H7 (cell line): ENCODE results near the gene SYT2. TPM values are rescaled to one million over a fixed set of nuclear protein-coding genes. Genes with fewer than 3 reads are reported as not detected.
"Not testable (repeated sequence)": the region's sequence is repeated elsewhere in the genome, so short reads cannot be mapped to it uniquely, and the experiment has no call there.

Source experiments
- DNase-seq: peaks from one replicate; pipeline ENCODE4 v3.0.0; 2012
- H3K27me3 ChIP-seq: 2 replicates; pipeline ENCODE4 v1.6.0; 2011; ENCODE audit warnings: mild to moderate bottlenecking, low read length; ENCODE audit not compliant: control insufficient read depth, insufficient read depth
- H3K36me3 ChIP-seq: replicated peaks from 2 replicates; pipeline ENCODE4 v1.5.1; 2011; ENCODE audit warnings: low read length; ENCODE audit not compliant: control insufficient read depth, insufficient read depth
- H3K4me3 ChIP-seq: 2 replicates; pipeline ENCODE4 v1.5.1; 2011; ENCODE audit warnings: low read depth, mild to moderate bottlenecking, control low read depth, low read length, moderate library complexity; ENCODE audit not compliant: insufficient read depth
- total RNA-seq: library from RNA; depleted of rRNA; stranded (reverse); fragments of >200 nt; shearing (Covaris generic); gene quantifications from 2 replicates; pipeline ENCODE4 v1.2.3, GENCODE V29; 2014

SYT2 gene
- total RNA-seq, 1 experiment from 2014 or later: 3.6 TPM

GRCh38 chr1:202714202-202714601 is 3.9 kb upstream of the SYT2 start:
- not testable (repeated sequence) for DNase-seq
- peaks cover 22% of the 10 kb centered on the region for H3K27me3 ChIP-seq

DNA sequence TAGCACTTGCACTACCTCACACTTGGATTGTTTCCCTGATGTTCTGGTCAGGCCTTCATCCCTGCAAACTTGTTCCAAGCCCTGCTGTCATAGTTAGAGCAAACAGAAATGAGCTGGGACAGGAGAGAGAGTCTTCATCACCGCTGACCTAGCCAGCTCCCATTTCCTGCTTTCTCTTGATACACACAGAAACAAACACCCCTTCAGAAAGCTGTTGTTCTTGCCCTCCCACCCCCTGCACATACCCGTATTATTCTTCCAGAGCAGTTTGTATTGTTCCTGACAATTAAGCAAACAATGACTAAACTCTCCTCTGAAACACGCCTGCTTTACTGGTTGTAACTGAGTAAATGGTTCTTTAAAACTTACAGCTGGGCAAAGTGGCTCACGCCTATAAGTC is 2.9 kb upstream of the SYT2 start:
- Histone ChIP-seq H3K27me3 (peaks cover 31% of the 10 kb centered on the region), H3K4me3 (no peak overlapping the region), H3K36me3 (no peaks in the 10 kb centered on the region)
- peak; percentile 12 for DNase-seq

More at GRCh38 chr1:202714202-202714601, 3.9 kb upstream of the SYT2 start:
- not testable (repeated sequence) for H3K4me3 ChIP-seq, H3K36me3 ChIP-seq

GRCh38 chr1:202711949-202712635 is 1.8 kb upstream of the SYT2 start:
- peak; percentile 48 for DNase-seq
- peaks cover 31% of the 10 kb centered on the region for H3K27me3 ChIP-seq
- no peaks in the 10 kb centered on the region for H3K36me3 ChIP-seq
- H3K4me3 ChIP-seq: no peak overlapping the region

GRCh38 chr1:202709276-202710041 is 795 bp downstream of the SYT2 start:
- Histone ChIP-seq H3K27me3 (peaks cover 31% of the 10 kb centered on the region), H3K36me3 (no peaks in the 10 kb centered on the region), H3K4me3 (peak overlapping the region; percentile 78)
- peak; percentile 90 for DNase-seq

GRCh38 chr1:202708456-202709275 is 1.6 kb downstream of the SYT2 start:
- peak; percentile 34 for DNase-seq
- no peaks in the 10 kb centered on the region for H3K36me3 ChIP-seq
- peaks cover 31% of the 10 kb centered on the region for H3K27me3 ChIP-seq
- H3K4me3 ChIP-seq: no peak overlapping the region

DNA sequence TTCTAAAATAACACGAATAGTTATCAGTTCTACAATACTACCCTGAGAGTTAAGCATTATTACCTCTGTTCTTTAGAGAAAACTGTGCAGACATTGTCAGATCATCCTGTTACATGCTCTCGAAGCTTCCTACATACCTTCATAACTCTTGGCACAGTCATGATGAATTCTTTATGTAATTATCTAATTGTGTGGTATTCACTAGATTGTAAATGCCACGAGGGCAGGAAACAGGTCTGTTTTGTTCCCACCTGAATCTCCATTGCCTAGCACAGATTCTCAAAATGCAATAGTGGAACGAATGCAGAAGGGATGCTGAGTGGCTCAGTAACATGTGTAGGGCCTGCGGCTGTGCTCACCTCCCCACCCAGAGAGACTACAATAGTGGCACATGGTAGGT is 3.4 kb downstream of the SYT2 start:
- Histone ChIP-seq H3K36me3 (no peaks in the 10 kb centered on the region), H3K27me3 (peaks cover 31% of the 10 kb centered on the region), H3K4me3 (no peak overlapping the region)
- DNase-seq: peak; percentile 2

DNA sequence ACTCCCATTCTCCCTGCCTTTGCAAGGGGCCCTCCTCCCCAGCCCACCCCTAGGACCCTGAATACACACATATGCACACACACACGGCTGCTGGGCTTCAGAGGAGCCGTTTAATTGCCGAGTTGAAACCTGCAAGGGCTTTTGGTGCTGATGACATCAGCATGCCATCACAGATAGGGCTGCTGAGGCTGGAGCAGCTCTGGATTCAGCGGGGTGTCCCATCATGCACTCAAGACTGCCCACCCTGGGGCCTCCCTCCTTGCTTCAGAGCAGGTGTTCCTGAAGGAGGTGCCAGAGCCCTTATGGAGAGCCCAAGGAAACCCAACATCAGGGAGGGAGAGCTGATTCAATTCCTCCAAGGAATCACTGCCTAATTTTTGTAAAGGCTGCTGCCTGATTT is 5.7 kb downstream of the SYT2 start:
- Histone ChIP-seq H3K36me3 (no peaks in the 10 kb centered on the region), H3K4me3 (no peak overlapping the region), H3K27me3 (peaks cover 13% of the 10 kb centered on the region)
- DNase-seq: peak; percentile 36

DNA sequence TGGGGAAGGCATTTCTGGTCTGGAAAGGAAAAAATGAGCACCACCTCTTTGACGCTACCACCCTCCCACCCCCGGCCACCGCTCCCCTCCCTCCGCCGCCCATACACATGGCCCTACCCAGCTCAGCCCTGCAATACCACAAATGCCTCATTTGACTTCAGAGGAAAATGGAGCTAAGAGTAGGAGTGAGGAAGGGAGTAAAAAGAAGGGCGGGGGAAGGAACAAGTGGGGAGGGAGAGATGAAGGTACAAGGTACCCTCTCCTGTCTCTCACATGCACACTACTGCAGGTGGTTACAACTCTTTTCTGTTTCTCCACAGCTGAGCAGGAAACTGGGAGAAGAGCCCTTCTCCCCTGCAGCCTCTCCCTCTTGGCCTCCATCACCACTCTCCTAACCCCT is 7.1 kb downstream of the SYT2 start:
- no peak for DNase-seq
- Histone ChIP-seq H3K27me3 (peaks cover under 1% of the 10 kb centered on the region; the same call in 1 of the 2 replicates), H3K4me3 (no peak overlapping the region), H3K36me3 (no peaks in the 10 kb centered on the region)

DNA sequence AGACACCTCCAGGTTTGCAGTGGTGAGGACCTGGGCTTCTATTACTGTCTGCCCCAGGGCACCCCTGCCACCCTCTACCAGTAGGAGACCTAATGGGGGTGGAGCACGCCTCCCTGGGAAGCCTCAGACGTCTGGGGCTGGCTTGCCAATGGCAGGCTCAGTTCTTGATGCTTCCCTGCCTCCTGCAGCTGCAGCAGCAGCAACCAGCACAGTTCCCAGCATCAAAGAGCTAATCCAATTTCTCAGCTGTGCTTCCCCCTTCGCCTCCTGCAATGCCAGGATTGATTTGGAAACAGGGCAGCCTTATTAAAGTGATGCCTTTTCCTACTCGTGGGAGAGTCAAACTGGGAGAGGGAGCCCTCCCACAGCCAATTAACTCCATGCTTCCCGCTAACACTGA is 8.2 kb downstream of the SYT2 start:
- H3K27me3 ChIP-seq: no peaks in the 10 kb centered on the region
- no peak for DNase-seq
- H3K4me3 ChIP-seq: no peak overlapping the region
- H3K36me3 ChIP-seq: no peaks in the 10 kb centered on the region

- H3K36me3 ChIP-seq: no peaks in the 10 kb centered on the region
- H3K4me3 ChIP-seq: no peak overlapping the region
- DNase-seq: no peak
- no peaks in the 10 kb centered on the region for H3K27me3 ChIP-seq
These were observed 9.1 kb downstream of the SYT2 start for GRCh38 chr1:202701200-202701599.

DNA sequence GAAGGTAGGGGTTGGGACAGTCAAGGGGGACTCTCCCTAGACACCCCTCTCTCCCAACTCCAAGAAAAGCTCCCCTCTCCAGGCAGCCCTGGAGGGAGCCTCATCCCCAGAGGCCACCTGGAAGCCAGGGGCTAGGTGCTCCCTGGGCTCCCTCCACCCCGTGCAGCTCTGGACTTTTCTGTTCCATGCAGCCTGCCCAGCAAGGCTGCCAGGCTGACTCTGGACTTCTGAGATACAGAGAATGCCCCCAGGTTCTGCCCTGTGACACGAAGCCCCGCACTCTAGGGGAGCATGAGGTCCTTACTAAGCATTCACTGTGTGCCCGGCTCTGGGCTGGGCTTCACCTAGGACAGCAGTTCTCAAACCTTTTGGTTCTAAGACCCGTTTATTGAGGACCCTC is 10.2 kb downstream of the SYT2 start:
- no peaks in the 10 kb centered on the region for H3K27me3 ChIP-seq
- H3K4me3 ChIP-seq: no peak overlapping the region
- DNase-seq: no peak
- H3K36me3 ChIP-seq: no peaks in the 10 kb centered on the region

DNA sequence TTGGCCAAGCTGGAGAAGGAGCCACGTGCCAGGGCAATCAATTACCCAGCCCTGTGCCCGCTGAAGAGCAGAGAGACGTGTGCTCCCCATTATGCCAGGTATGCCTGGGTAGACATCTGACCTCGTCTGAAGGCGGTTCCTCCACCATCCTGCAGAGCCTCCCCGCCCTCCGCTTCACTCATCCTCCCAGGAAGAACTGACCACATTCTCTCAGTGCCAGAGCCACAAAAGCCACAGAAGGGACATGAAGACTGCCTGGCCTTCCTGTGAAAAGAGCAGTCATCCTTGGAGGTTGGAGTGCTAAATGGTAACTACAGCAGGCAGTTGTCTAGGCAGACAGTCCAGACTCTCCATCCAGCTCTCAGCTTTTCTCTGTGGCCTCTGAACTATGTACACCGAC is 12.0 kb downstream of the SYT2 start:
- Histone ChIP-seq H3K27me3 (no peaks in the 10 kb centered on the region; the same call in 1 of the 2 replicates), H3K4me3 (no peak overlapping the region)

GRCh38 chr1:202697038-202697437 is 13.2 kb downstream of the SYT2 start:
- no peak overlapping the region for H3K4me3 ChIP-seq
- H3K36me3 ChIP-seq: no peaks in the 10 kb centered on the region
- DNase-seq: peak; percentile 59
- no peaks in the 10 kb centered on the region; the same call in 1 of the 2 replicates for H3K27me3 ChIP-seq

More for the DNA sequence above, 12.0 kb downstream of the SYT2 start:
- H3K36me3 ChIP-seq: no peaks in the 10 kb centered on the region
- DNase-seq: no peak

- H3K36me3 ChIP-seq: no peaks in the 10 kb centered on the region
- no peaks in the 10 kb centered on the region; the same call in 1 of the 2 replicates for H3K27me3 ChIP-seq
- DNase-seq: no peak
These were observed 15.9 kb downstream of the SYT2 start for GRCh38 chr1:202694314-202694713.

More at GRCh38 chr1:202694314-202694713, 15.9 kb downstream of the SYT2 start:
- H3K4me3 ChIP-seq: no peak overlapping the region
